B cell (primary cell): Measurements from ENCODE around the gene WDR64. TPM values are rescaled to one million over a fixed set of nuclear protein-coding genes. Genes with fewer than 3 reads are reported as not detected.

Experiments
- ATAC-seq: fragments of 200-7000 bp; cut with Tn5 transposase; one replicate; pipeline ENCODE4 v1.10.0; 2021; ENCODE audit warnings: low read depth, mild to moderate bottlenecking, moderate number of reproducible peaks, moderate library complexity
- CTCF ChIA-PET: fragments of 350-600 bp; sonication (Branson Sonifier 250); formaldehyde crosslinking; loops from one replicate; lab custom pipeline; 2021; ENCODE audit warnings: antibody characterized with exemption, inconsistent platforms; lab: Charles Lee
- POLR2A ChIA-PET: fragments of 350-600 bp; sonication (Branson Sonifier 250); formaldehyde crosslinking; loops from one replicate; lab custom pipeline; 2021; ENCODE audit warnings: antibody characterized with exemption; lab: Charles Lee
- DNase-seq: peaks from one replicate; pipeline ENCODE4 v3.0.0; 2013
- H2AFZ ChIP-seq: 2 replicates; pipeline ENCODE4 v1.6.1; 2012; ENCODE audit warnings: mild to moderate bottlenecking, low read depth, low read length; ENCODE audit not compliant: insufficient read depth, poor library complexity, severe bottlenecking
- H3K27ac ChIP-seq, 2 donors: 1 replicate in 1 of 2; 2 replicates in 1 of 2; pipeline ENCODE4 v1.5.1; 2012 to 2013; ENCODE audit warnings: low read length in 2 of 2, mild to moderate bottlenecking in 2 of 2, moderate library complexity in 1 of 2
- H3K27me3 ChIP-seq, 4 experiments: fragments of 200-600 bp in 1 of 4; sonication (generic) in 1 of 4; replicated peaks in 1 of 4; 1 replicate in 2 of 4; 2 replicates in 2 of 4; pipeline versions ENCODE4 v1.6.1 to v1.7.0; 2013 to 2016; ENCODE audit warnings: low read length in 3 of 4, mild to moderate bottlenecking in 2 of 4, mixed read lengths in 1 of 4, moderate library complexity in 1 of 4; ENCODE audit not compliant: insufficient read depth in 4 of 4, control insufficient read depth in 3 of 4; ENCODE audit errors: control extremely low read depth in 1 of 4
- H3K36me3 ChIP-seq, 2 experiments: replicated peaks in 1 of 2; 1 replicate in 1 of 2; 2 replicates in 1 of 2; pipeline versions ENCODE4 v1.6.1 to v1.7.1; 2013; ENCODE audit warnings: low read length in 1 of 2; ENCODE audit not compliant: insufficient read depth in 2 of 2, control insufficient read depth in 1 of 2; ENCODE audit errors: control extremely low read depth in 1 of 2, extremely low read depth in 1 of 2
- H3K4me1 ChIP-seq, 2 donors: fragments of 200-600 bp in 1 of 2; sonication (generic) in 1 of 2; 1 replicate in 1 of 2; 2 replicates in 1 of 2; pipeline versions ENCODE4 v1.5.1 to v1.6.1; 2013 to 2017; ENCODE audit warnings: low read length in 2 of 2; ENCODE audit not compliant: control insufficient read depth in 2 of 2, insufficient read depth in 2 of 2
- H3K4me2 ChIP-seq: replicated peaks from 2 replicates; pipeline ENCODE3; 2012; ENCODE audit warnings: mild to moderate bottlenecking, low read depth, low read length; ENCODE audit not compliant: poor library complexity, severe bottlenecking
- H3K4me3 ChIP-seq, 5 experiments: fragments of 200-600 bp in 1 of 5; sonication (generic) in 1 of 5; 1 replicate in 3 of 5; 2 replicates in 2 of 5; pipeline versions ENCODE4 v1.5.1 to v1.7.0; 2011 to 2016; ENCODE audit warnings: low read length in 4 of 5, mild to moderate bottlenecking in 4 of 5, low read depth in 2 of 5, control low read depth in 1 of 5, moderate library complexity in 1 of 5; ENCODE audit not compliant: insufficient read depth in 1 of 5; ENCODE audit errors: control extremely low read depth in 1 of 5, extremely low read depth in 1 of 5
- H3K79me2 ChIP-seq: fragments of 200-600 bp; sonication (generic); one replicate; pipeline ENCODE4 v1.6.0; 2016; ENCODE audit warnings: low read length; ENCODE audit not compliant: control insufficient read depth, insufficient read depth
- H3K9ac ChIP-seq: fragments of 200-600 bp; sonication (generic); 2 replicates; pipeline ENCODE4 v1.6.1; 2017; ENCODE audit warnings: mild to moderate bottlenecking, low read length, moderate library complexity
- H3K9me3 ChIP-seq, 3 donors: one replicate each; pipeline versions ENCODE4 v1.6.1 to v1.7.1; 2013; ENCODE audit warnings: low read length in 2 of 3; ENCODE audit not compliant: control insufficient read depth in 2 of 3, insufficient read depth in 1 of 3; ENCODE audit errors: control extremely low read depth in 1 of 3
- H4K20me1 ChIP-seq: 2 replicates; pipeline ENCODE4 v1.6.0; 2012; ENCODE audit warnings: mild to moderate bottlenecking, low read length; ENCODE audit not compliant: insufficient read depth, control insufficient read depth, poor library complexity, severe bottlenecking
- H3K27ac Mint-ChIP-seq: one replicate; pipeline ENCODE4 v1.8.0; 2021; ENCODE audit warnings: mixed read lengths
- H3K27me3 Mint-ChIP-seq: one replicate; pipeline ENCODE4 v1.8.0; 2021; ENCODE audit warnings: mixed read lengths
- H3K4me1 Mint-ChIP-seq: one replicate; pipeline ENCODE4 v1.8.0; 2021; ENCODE audit warnings: mixed read lengths
- H3K4me3 Mint-ChIP-seq: one replicate; pipeline ENCODE4 v1.8.0; 2021; ENCODE audit warnings: mixed read lengths
- H3K9me3 Mint-ChIP-seq: one replicate; pipeline ENCODE4 v1.8.0; 2022; ENCODE audit warnings: mixed read lengths; ENCODE audit not compliant: insufficient read depth
- CTCF ChIP-seq: fragments of 200-600 bp; IDR thresholded peaks from one replicate; pipeline ENCODE4 v1.8.0; 2022; ENCODE audit warnings: antibody characterized with exemption, mild to moderate bottlenecking
- EZH2 ChIP-seq: IDR thresholded peaks from 2 replicates; pipeline ENCODE4 v1.6.1; 2012; ENCODE audit warnings: borderline replicate concordance, low read depth, mild to moderate bottlenecking, moderate library complexity, low read length; ENCODE audit not compliant: insufficient read depth, poor library complexity, severe bottlenecking
- WGBS: methylation state at CpG from one replicate; pipeline ENCODE4 v1.1.5; 2013; ENCODE audit warnings: missing lambda C conversion rate; ENCODE audit not compliant: insufficient coverage; 5-methylcytosine and 5-hydroxymethylcytosine counted together
- intact Hi-C: fragments of 100-400 bp; cut with micrococcal nuclease; formaldehyde crosslinking; loops from one replicate; pipeline ENCODE4 v1.10.0; 2022
- polyA plus RNA-seq: library from polyadenylated mRNA; depleted of rRNA; stranded (reverse); fragments of >200 nt; gene quantifications from 2 replicates; pipeline ENCODE4 v1.2.3, GENCODE V29; 2012
- total RNA-seq, 2 donors: library from RNA; stranded (reverse); fragments of 120-200 nt in 1 of 2; gene quantifications; 1 replicate in 1 of 2; 2 replicates in 1 of 2; pipeline versions ENCODE4 v1.2.3 to v1.2.4, GENCODE V29; 2013 to 2022

The WDR64 gene
- total and polyA plus RNA-seq, 2 donors (not counting 1 experiment from before 2014, with no cell fraction given) = 0.13 TPM; not detected in 1

- TF ChIP-seq EZH2 (no peak), CTCF (no peak)
- peaks cover 8% of the 10 kb centered on the region for H4K20me1 ChIP-seq
- no peak overlapping the region for H3K4me3 ChIP-seq
- DNase-seq = no peak
- Mint-ChIP-seq H3K9me3 (no peaks in the 10 kb centered on the region), H3K27me3 (no peaks in the 10 kb centered on the region), H3K4me1 (peaks cover 10% of the 10 kb centered on the region), H3K4me3 (no peak overlapping the region), H3K27ac (no peak overlapping the region)
- no peaks in the 10 kb centered on the region for H3K9me3 ChIP-seq
- H3K36me3 ChIP-seq = peaks cover 0 to 10% of the 10 kb centered on the region in 2 experiments
- ATAC-seq = no peak
- peaks cover 6 to 7% of the 10 kb centered on the region in 2 donors for H3K4me1 ChIP-seq
- ChIA-PET CTCF (interaction anchor here (0.6 to 5.9 kb wide), 61 partner anchors 8 to 1645 kb away, joined by 3 to 67 read pairs (median 6); partner anchors contain the start of genes CEP170, CHML, EXO1 and FH), POLR2A (no interaction called here)
- H3K27me3 ChIP-seq = no peaks in the 10 kb centered on the region
- no peak overlapping the region for H3K27ac ChIP-seq
- no peak overlapping the region for H3K9ac ChIP-seq
- intact Hi-C loops = loop anchor here (2.0 kb wide), 1 partner anchor 13 kb away; no protein-coding TSS in a partner anchor
- peaks cover 15% of the 10 kb centered on the region for H3K79me2 ChIP-seq
- H3K4me2 ChIP-seq = no peak overlapping the region
- WGBS = 88% methylated on average over 6 of the region's 8 CpGs
- H2AFZ ChIP-seq = no peak overlapping the region
Observed at GRCh38 chr1:241610056-241610815, 41.8 kb upstream of the WDR64 start.

GRCh38 chr1:241611063-241611462, 41.0 kb upstream of the WDR64 start:
- peak; percentile 75 for DNase-seq
- POLR2A ChIA-PET = interaction anchor here (0.8 kb wide), 1 partner anchor 14 kb away, joined by 4 read pairs; no protein-coding TSS in a partner anchor
- TF ChIP-seq CTCF (peak; percentile 82), EZH2 (no peak)
- peak overlapping the region; percentile 10 for H3K4me2 ChIP-seq
- peak overlapping the region in 1 of 2 donors; percentile 39 for H3K27ac ChIP-seq
- no CpG with 5 or more reads among the region's 3 CpGs for WGBS
- H3K27me3 Mint-ChIP-seq = no peaks in the 10 kb centered on the region
- H3K27me3 ChIP-seq = no peaks in the 10 kb centered on the region
- H3K36me3 ChIP-seq = peaks cover 0 to 3% of the 10 kb centered on the region in 2 experiments
- H3K4me3 ChIP-seq = no peak overlapping the region
- H3K4me1 Mint-ChIP-seq = peaks cover 8% of the 10 kb centered on the region
- peaks cover 15% of the 10 kb centered on the region for H3K79me2 ChIP-seq
- peaks cover 6 to 7% of the 10 kb centered on the region in 2 donors for H3K4me1 ChIP-seq
- no peak overlapping the region for H3K4me3 Mint-ChIP-seq
- H3K9me3 Mint-ChIP-seq = no peaks in the 10 kb centered on the region
- intact Hi-C loops = loop anchor here (1.0 to 2.0 kb wide), 7 partner anchors 14 to 406 kb away; no protein-coding TSS in a partner anchor
- no peak overlapping the region for H3K9ac ChIP-seq
- CTCF ChIA-PET = interaction anchor here (0.6 to 5.9 kb wide), 62 partner anchors 8 to 1712 kb away, joined by 3 to 67 read pairs (median 6); partner anchors contain the start of genes CEP170, CHML, EXO1 and FH
- no peak overlapping the region for H3K27ac Mint-ChIP-seq
- peaks cover 8% of the 10 kb centered on the region for H4K20me1 ChIP-seq
- ATAC-seq = peak; percentile 95
- peak overlapping the region; percentile 23 for H2AFZ ChIP-seq
- no peaks in the 10 kb centered on the region for H3K9me3 ChIP-seq
